Measurements from ENCODE around the gene ZDHHC11B.

ZDHHC11B gene

DNA sequence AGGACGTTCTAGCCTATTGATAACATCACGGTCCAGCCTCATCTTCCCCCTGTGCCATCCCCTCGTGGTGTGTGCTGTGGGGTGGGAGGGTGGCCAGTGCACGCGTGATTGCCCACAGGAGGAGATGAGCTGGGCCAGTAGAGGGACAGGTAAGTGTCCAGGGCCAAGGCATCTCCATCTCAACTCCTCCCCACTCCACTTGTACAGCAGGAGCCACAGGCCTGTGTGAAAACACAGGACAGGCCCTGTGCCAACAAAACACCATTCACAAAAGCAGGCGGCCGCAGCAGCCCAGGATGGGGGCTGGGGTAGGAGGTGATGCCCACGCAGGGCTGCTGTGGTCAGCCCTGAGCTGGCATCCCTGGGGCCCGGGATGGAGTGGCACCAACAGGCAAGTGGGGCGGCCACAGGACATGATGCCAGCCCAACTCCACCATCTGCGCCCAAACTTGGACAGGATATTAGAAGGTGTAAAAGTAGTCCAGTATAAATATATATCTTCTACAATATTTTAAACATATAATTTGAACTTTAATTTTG is 124.0 kb downstream of the ZDHHC11B start:
- no peak for DNase-seq (ENCODE audit: low spot score)
